Measurements from ENCODE around the gene C4BPA. TPM values are rescaled to one million over a fixed set of nuclear protein-coding genes. Genes with fewer than 3 reads are reported as not detected.
A peak's percentile ranks its signal among the peaks of the same experiment; 100 is the strongest.

C4BPA gene
- total and polyA plus RNA-seq, 10 of the 15 experiments (the other 5 are each of a cell fraction or from before 2014, with no cell fraction given), result 0.31 TPM; not detected in 9

GRCh38 chr1:207097871-207098324 lies 6.1 kb upstream of the C4BPA start (continued):
- peak in 1 of 2 experiments; percentile 75; a peak in 2 of 4 replicates for TF ChIP-seq ETV6 (conservative IDR thresholded peaks at IDR 0.05 in 1 of 2, IDR thresholded peaks at IDR 0.05 in 1 of 2; ENCODE audit: borderline replicate concordance in 1 of 2, low read depth in 1 of 2)
- TF ChIP-seq CREM (IDR thresholded peaks at IDR 0.05; ENCODE audit: low read depth), result peak; percentile 82
- TF ChIP-seq IKZF1 (conservative IDR thresholded peaks at IDR 0.05), result peak; percentile 62
- TF ChIP-seq SUPT20H (IDR thresholded peaks at IDR 0.05; ENCODE audit: borderline replicate concordance, control insufficient read depth, low read depth, low read length), result no peak
- peak; percentile 79; the same call in 1 of the 2 replicates for TF ChIP-seq ZBED1 (IDR thresholded peaks at IDR 0.05; ENCODE audit: borderline replicate concordance)
- TF ChIP-seq BRCA1 (IDR thresholded peaks at IDR 0.05; ENCODE audit: low read depth, low read length), result no peak
- TF ChIP-seq MTA2 (IDR thresholded peaks at IDR 0.05; ENCODE audit: low read depth), result peak; percentile 56; the same call in 1 of the 2 replicates

GRCh38 chr1:207101720-207102119 lies 2.3 kb upstream of the C4BPA start:
- no TSS peak for BruUV-seq (replicated peaks)
- ChIA-PET SMC1A (ENCODE audit: uncharacterized antibody, unreplicated experiment) (interaction anchor here (2.4 kb wide), 1 partner anchor 10 kb away, joined by 5 read pairs; no protein-coding TSS in a partner anchor), CTCF (interaction anchor here (1.8 kb wide), 1 partner anchor 17 kb away, joined by 8 read pairs; no protein-coding TSS in a partner anchor), RAD21 (ENCODE audit: unreplicated experiment) (no interaction called here), POLR2A (no interaction called here)
- Histone ChIP-seq H3K79me2 (ENCODE audit: control insufficient read depth, insufficient read depth, low read length) (no peaks in the 10 kb centered on the region), H2AFZ (ENCODE audit: control insufficient read depth, low read depth, low read length) (no peak overlapping the region), H3K27ac (ENCODE audit: control insufficient read depth, insufficient read depth) (no peak overlapping the region), H3K4me1 (ENCODE audit: control insufficient read depth, insufficient read depth, low read length) (peaks cover 4% of the 10 kb centered on the region), H3K9ac (ENCODE audit: control insufficient read depth, insufficient read depth, low read length) (no peak overlapping the region), H3K27me3 (replicated peaks in 1 of 2; ENCODE audit: control insufficient read depth in 2 of 2, insufficient read depth in 2 of 2, low read length in 1 of 2) (no peaks in the 10 kb centered on the region), H4K20me1 (ENCODE audit: control insufficient read depth, insufficient read depth) (no peaks in the 10 kb centered on the region), H3K36me3 (ENCODE audit: control insufficient read depth in 2 of 2, insufficient read depth in 2 of 2, low read length in 1 of 2) (no peaks in the 10 kb centered on the region), H3K9me3 (replicated peaks; ENCODE audit: control insufficient read depth, insufficient read depth, low read length) (peaks cover 3% of the 10 kb centered on the region; the same call in 2 of the 3 replicates), H3K4me3 (no peak overlapping the region), H3K4me2 (ENCODE audit: control insufficient read depth, insufficient read depth) (no peak overlapping the region)
- DNase-seq (ENCODE audit: low read depth, low spot score), result no peak
- FAIRE-seq, result no peak
- intact Hi-C loops (cut with micrococcal nuclease; ENCODE audit: unreplicated experiment), result no loop called here
- TF ChIP-seq FOS (IDR thresholded peaks at IDR 0.05; ENCODE audit: borderline replicate concordance, extremely low read depth, insufficient read length) (no peak), NFIC (IDR thresholded peaks at IDR 0.05; ENCODE audit: low read depth, low read length) (no peak), IKZF1 (conservative IDR thresholded peaks at IDR 0.05) (no peak), SPI1 (IDR thresholded peaks at IDR 0.05; ENCODE audit: borderline replicate concordance, insufficient read depth, low read depth, low read length) (no peak), BACH1 (IDR thresholded peaks at IDR 0.05; ENCODE audit: borderline replicate concordance) (no peak), SKIL (IDR thresholded peaks at IDR 0.05; ENCODE audit: low read depth, poor library complexity, severe bottlenecking) (no peak), TARDBP (IDR thresholded peaks at IDR 0.05; ENCODE audit: borderline replicate concordance) (no peak), EZH2 (IDR thresholded peaks at IDR 0.05; ENCODE audit: borderline replicate concordance, control insufficient read depth, low read depth, low read length) (no peak), KLF5 (IDR thresholded peaks at IDR 0.05; ENCODE audit: partially characterized antibody) (no peak), CHD1 (IDR thresholded peaks at IDR 0.05; ENCODE audit: low read depth, low read length) (no peak), PBX3 (IDR thresholded peaks at IDR 0.05; ENCODE audit: insufficient replicate concordance, low read depth, low read length) (no peak), MXI1 (IDR thresholded peaks at IDR 0.05; ENCODE audit: low read depth, low read length) (no peak), NFYA (IDR thresholded peaks at IDR 0.05; ENCODE audit: borderline replicate concordance, low read depth, low read length) (no peak)
- ATAC-seq, result no peak
- in situ Hi-C loops (cut with MboI), result no loop called here
- 90% methylated on average over 1 of the region's 1 CpG for WGBS (ENCODE audit: insufficient coverage, insufficient replicate concordance, low lambda C conversion rate, missing lambda C conversion rate)
